CD4-positive, alpha-beta T cell (primary cell): ENCODE measurements around the gene RAI14. TPM values are rescaled to one million over a fixed set of nuclear protein-coding genes. Genes with fewer than 3 reads are reported as not detected.

ENCODE experiments used
- ATAC-seq: fragments of 200-7000 bp; cut with Tn5 transposase; one replicate; pipeline ENCODE4 v1.10.0; 2022; ENCODE audit warnings: mild to moderate bottlenecking; ENCODE audit not compliant: poor library complexity
- CTCF ChIA-PET: fragments of 350-600 bp; sonication (Branson Sonifier 250); formaldehyde crosslinking; loops from one replicate; lab custom pipeline; 2021; ENCODE audit warnings: antibody characterized with exemption, inconsistent platforms; lab: Charles Lee
- POLR2A ChIA-PET: fragments of 350-600 bp; sonication (Branson Sonifier 250); formaldehyde crosslinking; loops from one replicate; lab custom pipeline; 2021; ENCODE audit warnings: antibody characterized with exemption, inconsistent platforms; lab: Charles Lee
- DNase-seq, 14 experiments: peaks; one replicate each; pipeline ENCODE4 v3.0.0-alpha.2; 2013 to 2020; ENCODE audit warnings: mixed read lengths in 2 of 14
- H3K27ac ChIP-seq, 2 donors: one replicate each; pipeline versions ENCODE4 v1.5.1 to v1.7.0; 2013; ENCODE audit warnings: low read length in 2 of 2, low read depth in 1 of 2, mild to moderate bottlenecking in 1 of 2
- H3K27me3 ChIP-seq, 2 experiments: 1 replicate in 1 of 2; 2 replicates in 1 of 2; pipeline versions ENCODE4 v1.6.1 to v1.7.0; 2013; ENCODE audit warnings: low read length in 2 of 2, control low read depth in 1 of 2, mild to moderate bottlenecking in 1 of 2, moderate library complexity in 1 of 2; ENCODE audit not compliant: insufficient read depth in 2 of 2, control insufficient read depth in 1 of 2
- H3K36me3 ChIP-seq: one replicate; pipeline ENCODE4 v1.6.1; 2013; ENCODE audit warnings: low read length, control low read depth; ENCODE audit not compliant: insufficient read depth
- H3K4me1 ChIP-seq: one replicate; pipeline ENCODE4 v1.6.1; 2013; ENCODE audit warnings: low read length, control low read depth; ENCODE audit not compliant: insufficient read depth
- H3K4me3 ChIP-seq: one replicate; pipeline ENCODE4 v1.5.1; 2013; ENCODE audit warnings: mild to moderate bottlenecking, low read length, moderate library complexity
- H3K9me3 ChIP-seq, 2 experiments: 1 replicate in 1 of 2; 2 replicates in 1 of 2; pipeline versions ENCODE4 v1.6.1 to v1.7.0; 2013; ENCODE audit warnings: low read length in 2 of 2, mild to moderate bottlenecking in 2 of 2, control low read depth in 1 of 2, moderate library complexity in 1 of 2; ENCODE audit not compliant: control insufficient read depth in 1 of 2, insufficient read depth in 1 of 2
- H3K27ac Mint-ChIP-seq: one replicate; pipeline ENCODE4 v1.8.0; 2020; ENCODE audit warnings: mixed read lengths
- H3K27me3 Mint-ChIP-seq: one replicate; pipeline ENCODE4 v1.8.0; 2021; ENCODE audit warnings: mixed read lengths
- H3K36me3 Mint-ChIP-seq: one replicate; pipeline ENCODE4 v1.8.0; 2021; ENCODE audit warnings: low read depth, mixed read lengths
- H3K4me1 Mint-ChIP-seq: one replicate; pipeline ENCODE4 v1.8.0; 2021; ENCODE audit warnings: low read depth, mixed read lengths
- H3K4me3 Mint-ChIP-seq: one replicate; pipeline ENCODE4 v1.8.0; 2020; ENCODE audit warnings: mild to moderate bottlenecking, mixed read lengths
- H3K9me3 Mint-ChIP-seq: one replicate; pipeline ENCODE4 v1.8.0; 2020; ENCODE audit warnings: mixed read lengths
- intact Hi-C, 2 experiments: fragments of 100-400 bp; cut with DNase I in 1 of 2; cut with micrococcal nuclease in 1 of 2; formaldehyde crosslinking; loops; one replicate each; pipeline versions ENCODE4 v1.15.1 to v1.9.0; 2023 to 2025; cut with DNase I, micrococcal nuclease
- total RNA-seq, 174 experiments: library from RNA in 2 of 174; stranded (reverse) in 2 of 174; gene quantifications; one replicate each; pipeline ENCODE4 v1.2.3 and lab custom pipeline; 2021 to 2026
- TF ChIP-seq, protein P1 (sequence below): fragments of 200-600 bp; IDR thresholded peaks from one replicate; pipeline ENCODE4 v1.8.0; 2022; ENCODE audit warnings: antibody characterized with exemption, mild to moderate bottlenecking

Gene RAI14
- total RNA-seq, 2 experiments from 2014 or later, result 0.20 to 0.60 TPM

DNA sequence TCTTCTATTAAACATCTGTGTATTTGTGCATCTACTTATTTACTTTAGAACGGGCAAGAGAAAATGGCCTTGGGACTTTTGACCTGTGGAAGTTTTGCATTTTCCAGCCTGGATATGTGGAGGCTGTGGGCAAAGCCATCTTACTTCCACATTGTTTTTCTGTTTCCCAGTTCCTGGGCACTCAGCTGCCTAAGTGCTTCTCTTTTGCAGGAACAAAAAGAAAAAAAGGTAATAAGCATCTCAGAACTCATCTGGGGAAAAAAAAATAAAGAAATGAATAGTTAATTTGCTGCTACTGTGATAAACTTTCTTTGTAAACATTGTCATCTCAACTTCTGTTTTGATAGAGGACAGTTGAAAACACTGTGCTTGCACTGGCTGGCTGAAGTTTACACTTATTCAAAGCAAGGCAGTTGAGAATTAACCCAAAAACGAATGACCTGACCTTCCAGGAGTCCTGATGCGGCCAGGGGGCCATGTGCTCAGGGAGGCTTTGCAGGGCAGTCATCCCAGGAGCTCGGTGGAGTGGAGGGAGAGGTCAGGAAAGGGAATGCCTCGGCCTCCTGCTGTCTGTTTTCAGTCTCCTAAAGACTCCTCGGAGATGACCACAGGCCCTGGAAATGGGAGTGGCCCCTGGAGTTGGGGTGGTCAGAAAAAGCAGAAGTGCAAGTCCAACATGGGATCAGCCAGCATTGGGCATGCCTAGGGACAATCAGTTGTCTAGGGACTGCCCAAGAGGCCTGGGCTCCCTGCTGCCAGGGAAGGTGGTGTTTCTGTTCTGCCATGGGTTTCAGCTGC lies 75.5 kb downstream of the RAI14 start:
- POLR2A ChIA-PET, result no interaction called here
- ATAC-seq, result no peak

DNA sequence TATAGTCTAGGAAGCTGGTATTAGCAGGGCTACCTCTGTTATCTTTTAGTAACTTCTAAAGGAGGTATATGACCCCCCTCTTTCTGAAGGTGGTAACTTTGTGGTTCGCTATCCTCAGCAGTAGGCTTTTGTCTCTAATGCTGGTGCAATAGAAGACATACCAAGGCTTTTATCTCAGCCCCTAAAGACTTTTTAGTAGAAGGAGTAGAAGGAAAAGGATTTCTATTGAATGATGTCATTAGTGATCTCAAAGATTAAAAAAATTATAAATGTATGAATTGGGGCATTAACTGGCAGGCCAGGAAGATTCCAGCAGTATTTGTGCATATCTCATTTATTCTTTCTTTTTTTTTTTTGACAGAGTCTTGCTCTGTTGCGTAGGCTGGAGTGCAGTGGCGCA lies 78.2 kb downstream of the RAI14 start:
- Mint-ChIP-seq H3K4me3 (no peak overlapping the region), H3K36me3 (no peaks in the 10 kb centered on the region), H3K27ac (no peak overlapping the region), H3K4me1 (no peaks in the 10 kb centered on the region), H3K9me3 (no peaks in the 10 kb centered on the region), H3K27me3 (peaks cover 10% of the 10 kb centered on the region)
- Histone ChIP-seq H3K9me3 (no peaks in the 10 kb centered on the region), H3K27ac (no peak overlapping the region), H3K27me3 (peaks cover 0 to under 1% of the 10 kb centered on the region in 2 experiments), H3K36me3 (no peaks in the 10 kb centered on the region), H3K4me3 (no peak overlapping the region), H3K4me1 (no peaks in the 10 kb centered on the region)
- CTCF ChIA-PET, result no interaction called here
- TF ChIP-seq, protein P1, sequence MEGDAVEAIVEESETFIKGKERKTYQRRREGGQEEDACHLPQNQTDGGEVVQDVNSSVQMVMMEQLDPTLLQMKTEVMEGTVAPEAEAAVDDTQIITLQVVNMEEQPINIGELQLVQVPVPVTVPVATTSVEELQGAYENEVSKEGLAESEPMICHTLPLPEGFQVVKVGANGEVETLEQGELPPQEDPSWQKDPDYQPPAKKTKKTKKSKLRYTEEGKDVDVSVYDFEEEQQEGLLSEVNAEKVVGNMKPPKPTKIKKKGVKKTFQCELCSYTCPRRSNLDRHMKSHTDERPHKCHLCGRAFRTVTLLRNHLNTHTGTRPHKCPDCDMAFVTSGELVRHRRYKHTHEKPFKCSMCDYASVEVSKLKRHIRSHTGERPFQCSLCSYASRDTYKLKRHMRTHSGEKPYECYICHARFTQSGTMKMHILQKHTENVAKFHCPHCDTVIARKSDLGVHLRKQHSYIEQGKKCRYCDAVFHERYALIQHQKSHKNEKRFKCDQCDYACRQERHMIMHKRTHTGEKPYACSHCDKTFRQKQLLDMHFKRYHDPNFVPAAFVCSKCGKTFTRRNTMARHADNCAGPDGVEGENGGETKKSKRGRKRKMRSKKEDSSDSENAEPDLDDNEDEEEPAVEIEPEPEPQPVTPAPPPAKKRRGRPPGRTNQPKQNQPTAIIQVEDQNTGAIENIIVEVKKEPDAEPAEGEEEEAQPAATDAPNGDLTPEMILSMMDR, result no peak
- no peak for ATAC-seq
- DNase-seq, result no peak
- intact Hi-C loops, result no loop called here
- POLR2A ChIA-PET, result no interaction called here

More for the DNA sequence above, 75.5 kb downstream of the RAI14 start:
- no peaks in the 10 kb centered on the region for H3K36me3 ChIP-seq
- H3K4me3 Mint-ChIP-seq, result no peak overlapping the region
- H3K27ac ChIP-seq, result no peak overlapping the region
- H3K4me1 Mint-ChIP-seq, result no peaks in the 10 kb centered on the region
- TF ChIP-seq, protein P1, result no peak
- no peaks in the 10 kb centered on the region for H3K36me3 Mint-ChIP-seq
- CTCF ChIA-PET, result interaction anchor here (0.7 kb wide), 1 partner anchor 47 kb away, joined by 3 read pairs; no protein-coding TSS in a partner anchor
- peaks cover 11% of the 10 kb centered on the region for H3K27me3 Mint-ChIP-seq
- no peaks in the 10 kb centered on the region for H3K4me1 ChIP-seq
- H3K27me3 ChIP-seq, result peaks cover 0 to 3% of the 10 kb centered on the region in 2 experiments
- intact Hi-C loops, result no loop called here
- peaks cover 0 to 8% of the 10 kb centered on the region in 2 experiments for H3K9me3 ChIP-seq
- no peak overlapping the region for H3K4me3 ChIP-seq
- no peaks in the 10 kb centered on the region for H3K9me3 Mint-ChIP-seq
- DNase-seq, result no peak
- no peak overlapping the region for H3K27ac Mint-ChIP-seq

DNA sequence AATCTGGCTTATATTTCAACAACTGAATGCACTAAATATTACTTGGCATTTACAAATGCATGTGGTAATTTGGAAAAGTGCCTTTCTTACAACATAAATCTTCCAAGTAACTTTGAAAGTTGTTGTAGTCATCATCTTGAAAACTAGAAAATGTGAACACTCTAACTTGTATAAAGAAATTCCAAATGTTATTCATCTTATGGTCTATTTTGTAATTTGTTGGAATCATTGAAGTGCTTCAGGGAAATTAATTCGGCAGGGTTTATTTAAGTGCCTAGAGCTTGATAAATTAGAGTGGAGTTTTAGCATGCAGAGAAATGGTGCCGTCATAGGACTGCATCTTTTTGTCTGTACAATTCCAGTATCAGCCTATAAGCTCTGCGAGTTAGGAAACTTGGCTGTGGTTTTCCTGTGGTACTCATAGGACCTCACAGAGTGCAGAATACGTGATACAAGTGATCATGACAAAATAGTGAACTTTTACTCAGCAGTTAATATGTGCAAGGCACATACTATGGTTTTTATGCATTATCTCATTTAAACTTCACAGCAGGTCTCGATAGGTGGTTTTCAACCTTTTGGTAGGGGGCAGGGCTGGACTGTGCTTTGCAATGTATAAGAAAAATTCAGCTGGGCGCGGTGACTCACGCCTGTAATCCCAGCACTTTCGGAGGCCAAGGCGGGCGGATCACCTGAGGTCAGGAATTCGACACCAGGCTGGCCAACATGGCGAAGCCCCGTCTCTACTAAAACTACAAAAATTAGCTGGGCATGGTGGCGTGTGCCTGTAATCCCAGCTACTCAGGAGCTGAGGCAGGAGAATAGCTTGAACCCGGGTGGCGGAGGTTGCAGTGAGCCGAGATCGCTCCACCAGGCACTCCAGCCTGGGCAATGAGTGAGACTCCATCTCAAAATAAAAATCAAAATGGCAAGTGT lies 79.6 kb downstream of the RAI14 start:
- Histone ChIP-seq H3K9me3 (no peaks in the 10 kb centered on the region), H3K4me3 (no peak overlapping the region), H3K4me1 (no peaks in the 10 kb centered on the region), H3K36me3 (no peaks in the 10 kb centered on the region), H3K27ac (no peak overlapping the region), H3K27me3 (no peaks in the 10 kb centered on the region)
- no peak for ATAC-seq
- TF ChIP-seq, protein P1, result no peak
- Mint-ChIP-seq H3K4me3 (no peak overlapping the region), H3K27ac (no peak overlapping the region), H3K4me1 (no peaks in the 10 kb centered on the region), H3K36me3 (no peaks in the 10 kb centered on the region), H3K9me3 (no peaks in the 10 kb centered on the region), H3K27me3 (peaks cover 7% of the 10 kb centered on the region)
- intact Hi-C loops, result no loop called here
- ChIA-PET POLR2A (no interaction called here), CTCF (no interaction called here)
- no peak for DNase-seq
